Measurements from ENCODE around the gene TADA2A. TPM values are rescaled to one million over a fixed set of nuclear protein-coding genes. Genes with fewer than 3 reads are reported as not detected.

The TADA2A gene
- total RNA-seq, 1 experiment from 2014 or later: 24.6 TPM

- Histone ChIP-seq H3K27me3 (ENCODE audit: insufficient read depth, low read length) (no peaks in the 10 kb centered on the region), H3K9ac (ENCODE audit: low read length) (no peak overlapping the region), H3K4me1 (ENCODE audit: control insufficient read depth in 1 of 2, insufficient read depth in 2 of 2, low read length in 2 of 2) (no peaks in the 10 kb centered on the region), H4K20me1 (ENCODE audit: insufficient read depth) (no peaks in the 10 kb centered on the region; the same call in 1 of the 2 replicates), H3K27ac (ENCODE audit: low read depth, low read length) (no peak overlapping the region), H3K79me2 (ENCODE audit: insufficient read depth, low read length) (no peaks in the 10 kb centered on the region), H3K9me2 (ENCODE audit: insufficient read depth) (no peaks in the 10 kb centered on the region), H2AFZ (ENCODE audit: low read depth, low read length, poor library complexity, severe bottlenecking) (no peak overlapping the region), H3K4me2 (ENCODE audit: low read length) (no peak overlapping the region), H3K4me3 (replicated peaks in 1 of 2; ENCODE audit: low read depth in 1 of 2, low read length in 2 of 2) (no peak overlapping the region), H3K9me3 (ENCODE audit: control insufficient read depth in 1 of 2, insufficient read depth in 1 of 2, low read depth in 1 of 2, low read length in 2 of 2) (no peaks in the 10 kb centered on the region), H3K36me3 (ENCODE audit: control insufficient read depth in 1 of 2, insufficient read depth in 2 of 2, low read length in 2 of 2) (peaks cover 11 to 15% of the 10 kb centered on the region in 2 experiments; a peak in 3 of 4 replicates)
- DNase-seq (ENCODE audit: low read depth, low spot score): no peak
- no peak for ATAC-seq
- BruUV-seq (replicated peaks): no TSS peak
- POLR2A ChIA-PET: no interaction called here
- RAD21 ChIA-PET (ENCODE audit: low non-redundant PET in 1 of 2, low total read pairs in 2 of 2, uncharacterized antibody in 2 of 2, unreplicated experiment in 2 of 2): no interaction called here
- TF ChIP-seq ZBTB33 (IDR thresholded peaks at IDR 0.05; ENCODE audit: extremely low read depth, insufficient replicate concordance, low read length) (no peak), ELF1 (IDR thresholded peaks at IDR 0.05; ENCODE audit: borderline replicate concordance, low read depth) (no peak), SRF (IDR thresholded peaks at IDR 0.05; ENCODE audit: low read depth) (no peak), CEBPB (IDR thresholded peaks at IDR 0.05; ENCODE audit: low read depth) (no peak), CTCF (IDR thresholded peaks at IDR 0.05 in 2 of 3, conservative IDR thresholded peaks at IDR 0.05 in 1 of 3; ENCODE audit: borderline replicate concordance in 1 of 3, insufficient read depth in 1 of 3, low read depth in 2 of 3, low read length in 2 of 3) (no peak), RAD21 (IDR thresholded peaks at IDR 0.05; ENCODE audit: low read depth) (no peak), FOSL1 (IDR thresholded peaks at IDR 0.05; ENCODE audit: low read depth) (no peak), EGR1 (IDR thresholded peaks at IDR 0.05; ENCODE audit: low read depth) (no peak), MAX (IDR thresholded peaks at IDR 0.05) (no peak), EZH2phosphoT487 (IDR thresholded peaks at IDR 0.05; ENCODE audit: borderline replicate concordance) (no peak), YY1 (IDR thresholded peaks at IDR 0.05; ENCODE audit: extremely low read depth, insufficient replicate concordance, low read depth, low read length) (no peak), POLR2A (IDR thresholded peaks at IDR 0.05; ENCODE audit: borderline replicate concordance, extremely low read depth, insufficient read depth, insufficient read length) (no peak), CBX3 (IDR thresholded peaks at IDR 0.05; ENCODE audit: low read depth) (no peak), SIN3A (IDR thresholded peaks at IDR 0.05; ENCODE audit: low read depth) (no peak), JUND (IDR thresholded peaks at IDR 0.05) (no peak), ATF3 (IDR thresholded peaks at IDR 0.05) (no peak), ZNF274 (IDR thresholded peaks at IDR 0.05; ENCODE audit: low read depth, low read length) (no peak), ZFX (IDR thresholded peaks at IDR 0.05) (no peak), POLR2AphosphoS5 (IDR thresholded peaks at IDR 0.05; ENCODE audit: low read depth, low read length) (no peak), EZH2 (IDR thresholded peaks at IDR 0.05) (no peak)
- CTCF ChIA-PET: no interaction called here
- intact Hi-C loops (cut with micrococcal nuclease): no loop called here
Observed at GRCh38 chr17:37520174-37520573, 113.5 kb downstream of the TADA2A start.
